GM12878 (cell line): ENCODE data around the gene TRAF3. TPM values are rescaled to one million over a fixed set of nuclear protein-coding genes. Genes with fewer than 3 reads are reported as not detected.

Experiments used
- ATAC-seq: fragments of 200-7000 bp; cut with Tn5 transposase; 3 replicates; pipeline ENCODE4 v1.9.1; 2020; ENCODE audit warnings: mild to moderate bottlenecking, moderate library complexity
- BruUV-seq: library from RNA; stranded (reverse); fragments of 400-500 nt; replicated peaks from 2 replicates; lab custom pipeline; 2021; lab: Mats Ljungman, UMichigan
- CTCF ChIA-PET: fragments of 300-600 bp; sonication (Branson Sonifier 250); formaldehyde crosslinking; extraction: SDS; loops from one replicate; lab custom pipeline; 2021; ENCODE audit warnings: inconsistent platforms; lab: Yijun Ruan, JAX
- POLR2A ChIA-PET: fragments of 350-600 bp; formaldehyde crosslinking; extraction: SDS; loops from one replicate; lab custom pipeline; 2021; ENCODE audit warnings: inconsistent platforms; lab: Charles Lee
- RAD21 ChIA-PET: fragments of 300-600 bp; sonication (Branson Sonifier 250); formaldehyde crosslinking; loops from one replicate; lab custom pipeline; 2023; ENCODE audit warnings: antibody characterized with exemption; ENCODE audit not compliant: unreplicated experiment; lab: Charles Lee
- SMC1A ChIA-PET: fragments of 300-600 bp; sonication (Branson Sonifier 250); formaldehyde crosslinking; loops from one replicate; lab custom pipeline; 2023; ENCODE audit not compliant: unreplicated experiment, uncharacterized antibody; lab: Charles Lee
- DNase-seq: peaks from one replicate; pipeline ENCODE4 v3.0.0-alpha.2; 2011; ENCODE audit warnings: low read depth, low spot score
- FAIRE-seq: peaks from 3 replicates; lab custom pipeline; 2011; peaks lifted over from hg19 to GRCh38; lab: Jason Lieb, UNC
- H2AFZ ChIP-seq: 2 replicates; pipeline ENCODE4 v1.6.0; 2011; ENCODE audit warnings: low read depth, low read length, control low read depth; ENCODE audit not compliant: control insufficient read depth
- H3K27ac ChIP-seq: 2 replicates; pipeline ENCODE4 v1.5.1; 2011; ENCODE audit warnings: control low read depth; ENCODE audit not compliant: control insufficient read depth, insufficient read depth
- H3K27me3 ChIP-seq, 2 experiments: replicated peaks in 1 of 2; 2 replicates each; pipeline versions ENCODE4 v1.6.0 to v1.6.1; 2011; ENCODE audit warnings: low read length in 1 of 2; ENCODE audit not compliant: control insufficient read depth in 2 of 2, insufficient read depth in 2 of 2
- H3K36me3 ChIP-seq, 2 experiments: 2 replicates each; pipeline ENCODE4 v1.5.1; 2011; ENCODE audit warnings: low read length in 1 of 2; ENCODE audit not compliant: control insufficient read depth in 2 of 2, insufficient read depth in 2 of 2
- H3K4me1 ChIP-seq: 2 replicates; pipeline ENCODE4 v1.6.1; 2011; ENCODE audit warnings: mild to moderate bottlenecking, low read length, moderate library complexity, mixed read lengths; ENCODE audit not compliant: control insufficient read depth, insufficient read depth
- H3K4me2 ChIP-seq: 2 replicates; pipeline ENCODE4 v1.6.0; 2011; ENCODE audit warnings: control low read depth; ENCODE audit not compliant: control insufficient read depth, insufficient read depth
- H3K4me3 ChIP-seq: fragments of 200-600 bp; sonication (generic); 2 replicates; pipeline ENCODE4 v1.5.1; 2016
- H3K79me2 ChIP-seq: 2 replicates; pipeline ENCODE4 v1.6.0; 2011; ENCODE audit warnings: low read length; ENCODE audit not compliant: control insufficient read depth, insufficient read depth
- H3K9ac ChIP-seq: 2 replicates; pipeline ENCODE4 v1.8.0; 2011; ENCODE audit warnings: low read length, control low read depth, mixed read lengths; ENCODE audit not compliant: control insufficient read depth, insufficient read depth
- H3K9me3 ChIP-seq: replicated peaks from 3 replicates; pipeline ENCODE4 v1.5.1; 2011; ENCODE audit warnings: mild to moderate bottlenecking, low read length; ENCODE audit not compliant: control insufficient read depth, insufficient read depth
- H4K20me1 ChIP-seq: 2 replicates; pipeline ENCODE4 v1.6.0; 2011; ENCODE audit not compliant: control insufficient read depth, insufficient read depth
- ASH2L ChIP-seq: fragments of 300-600, 200-600 bp; sonication (generic); IDR thresholded peaks from 2 replicates; pipeline ENCODE4 v1.6.1; 2017; ENCODE audit warnings: low read depth, mild to moderate bottlenecking, borderline replicate concordance
- ATF7 ChIP-seq: fragments of 450-650 bp; IDR thresholded peaks from 2 replicates; pipeline ENCODE4 v1.6.1; 2016; ENCODE audit warnings: low read depth, mild to moderate bottlenecking
- CEBPB ChIP-seq, 2 experiments: fragments of 150-350 bp in 1 of 2; IDR thresholded peaks; 2 replicates each; pipeline ENCODE4 v1.6.1; 2012 to 2014; ENCODE audit warnings: low read depth in 2 of 2, low read length in 2 of 2, borderline replicate concordance in 1 of 2, inconsistent platforms in 1 of 2
- ETV6 ChIP-seq, 2 experiments: fragments of 450-650 bp in 1 of 2; IDR thresholded peaks in 1 of 2; conservative IDR thresholded peaks in 1 of 2; 2 replicates each; pipeline ENCODE4 v1.6.1; 2014; ENCODE audit warnings: antibody characterized with exemption in 1 of 2, borderline replicate concordance in 1 of 2, low read depth in 1 of 2, mild to moderate bottlenecking in 1 of 2, moderate library complexity in 1 of 2
- EZH2 ChIP-seq: IDR thresholded peaks from 2 replicates; pipeline ENCODE4 v1.6.1; 2012; ENCODE audit warnings: low read depth, mild to moderate bottlenecking, control low read depth, inconsistent platforms, low read length, borderline replicate concordance; ENCODE audit not compliant: control insufficient read depth
- NFIC ChIP-seq: IDR thresholded peaks from 2 replicates; pipeline ENCODE4 v1.6.1; 2012; ENCODE audit warnings: low read depth, mild to moderate bottlenecking, inconsistent platforms, low read length, moderate library complexity
- POLR2A ChIP-seq: IDR thresholded peaks from 2 replicates; pipeline ENCODE4 v1.6.1; 2011; ENCODE audit warnings: low read depth, mild to moderate bottlenecking, low read length
- POU2F2 ChIP-seq: IDR thresholded peaks from 3 replicates; pipeline ENCODE4 v1.6.1; 2011; ENCODE audit warnings: low read depth, mild to moderate bottlenecking, low read length, borderline replicate concordance
- SMARCA5 ChIP-seq: fragments of 450-650 bp; IDR thresholded peaks from 2 replicates; pipeline ENCODE4 v1.6.1; 2017; ENCODE audit warnings: mild to moderate bottlenecking
- ZNF207 ChIP-seq: fragments of 450-650 bp; IDR thresholded peaks from 2 replicates; pipeline ENCODE4 v1.6.1; 2014; ENCODE audit warnings: antibody characterized with exemption, mild to moderate bottlenecking, borderline replicate concordance
- ZNF217 ChIP-seq: fragments of 450-650 bp; IDR thresholded peaks from 2 replicates; pipeline ENCODE4 v1.6.1; 2017; ENCODE audit warnings: antibody characterized with exemption, mild to moderate bottlenecking
- ZNF384 ChIP-seq: IDR thresholded peaks from 2 replicates; pipeline ENCODE4 v1.6.1; 2012; ENCODE audit warnings: low read depth, mild to moderate bottlenecking, low read length, improper control_type of control experiment, borderline replicate concordance
- WGBS: methylation state at CpG from one replicate; pipeline ENCODE4 v1.1.6; 2016; ENCODE audit warnings: low lambda C conversion rate; ENCODE audit not compliant: insufficient replicate concordance, insufficient coverage; ENCODE audit errors: missing lambda C conversion rate; 5-methylcytosine and 5-hydroxymethylcytosine counted together
- in situ Hi-C: fragments of 300-500 bp; cut with MboI; formaldehyde crosslinking; loops from 9 replicates; pipeline ENCODE4 v1.14.3; 2018; ENCODE audit warnings: mixed read lengths
- intact Hi-C: fragments of 100-400 bp; cut with micrococcal nuclease; formaldehyde crosslinking; loops from one replicate; pipeline ENCODE4 v1.14.2; 2022; ENCODE audit not compliant: unreplicated experiment
- polyA plus RNA-seq, 11 experiments: library from polyadenylated mRNA; depleted of rRNA in 4 of 11; unstranded in 6 of 11; stranded (reverse) in 5 of 11; fragments of >200 nt; fragmentation: Nextera tagmentation in 4 of 11; fragmentation: Illumina TruSeq in 1 of 11; extraction: Ambion mirVana in 4 of 11; extraction: Trizol in 1 of 11; gene quantifications; 1 replicate in 1 of 11; 2 replicates in 10 of 11; pipeline versions ENCODE4 v1.2.1 to v1.2.3, GENCODE V29; 2011 to 2016; ENCODE audit warnings: inconsistent platforms in 2 of 11, missing spikeins in 2 of 11, low read depth in 1 of 11
- total RNA-seq, 4 experiments: library from RNA; depleted of rRNA in 3 of 4; stranded (reverse); fragments of >200 nt in 3 of 4; fragmentation: Illumina TruSeq in 1 of 4; extraction: Trizol in 1 of 4; gene quantifications; 2 replicates each; pipeline versions ENCODE4 v1.2.1 to v1.2.3, GENCODE V29; 2013 to 2021
- TF ChIP-seq, protein P1 (sequence below): fragments of 450-650 bp; formaldehyde crosslinking; IDR thresholded peaks from 2 replicates; pipeline ENCODE4 v1.4.0; 2022; ENCODE audit warnings: mild to moderate bottlenecking, moderate library complexity
- TF ChIP-seq, protein P2 (sequence below): IDR thresholded peaks from 2 replicates; pipeline ENCODE4 v1.6.1; 2012; ENCODE audit warnings: low read length, inconsistent platforms
- TF ChIP-seq, protein P3 (sequence below): fragments of 450-650 bp; IDR thresholded peaks from 2 replicates; pipeline ENCODE4 v1.6.1; 2017; ENCODE audit warnings: mild to moderate bottlenecking, moderate library complexity

Gene TRAF3
- total and polyA plus RNA-seq, 10 of the 15 experiments (the other 5 are each of a cell fraction or from before 2014, with no cell fraction given) = 3.0 to 70.1 (median 36.5) TPM

DNA sequence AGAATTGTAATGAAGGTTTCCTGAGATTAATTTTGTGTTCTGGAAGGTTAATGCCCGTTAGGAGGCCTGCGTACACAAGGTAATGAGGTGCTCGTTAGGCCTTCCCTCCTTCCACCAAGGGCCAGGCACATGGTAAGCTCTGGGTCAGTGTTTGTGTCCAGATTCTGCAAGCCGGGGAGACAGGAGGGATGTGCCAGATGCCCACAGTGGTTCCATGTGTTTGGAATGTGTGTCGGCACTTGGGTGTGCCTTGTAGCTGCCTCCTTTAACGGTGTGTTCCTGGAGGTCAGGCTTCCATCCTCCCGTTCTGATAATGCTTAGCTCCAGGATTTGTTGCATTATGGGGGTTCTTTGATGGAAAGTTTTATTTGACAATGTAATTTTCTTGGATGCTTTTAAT lies 5.7 kb downstream of the TRAF3 start:
- no TSS peak for BruUV-seq
- in situ Hi-C loops (no loop called here), intact Hi-C loops (no loop called here)
- Histone ChIP-seq H3K4me2 (peak overlapping the region; percentile 86), H3K27me3 (no peaks in the 10 kb centered on the region), H2AFZ (no peak overlapping the region), H3K79me2 (peaks cover 100% of the 10 kb centered on the region), H3K36me3 (peaks cover 0 to 10% of the 10 kb centered on the region in 2 experiments; a peak in 2 of 4 replicates), H3K4me3 (peak overlapping the region; percentile 74), H3K9ac (peak overlapping the region; percentile 69), H3K4me1 (peaks cover 24% of the 10 kb centered on the region), H3K9me3 (no peaks in the 10 kb centered on the region), H3K27ac (peak overlapping the region; percentile 61), H4K20me1 (no peaks in the 10 kb centered on the region; the same call in 1 of the 2 replicates)
- DNase-seq (no peak), ATAC-seq (no peak), FAIRE-seq (no peak)
- ChIA-PET RAD21 (interaction anchor here (0.7 to 8.1 kb wide), 13 partner anchors 8 to 133 kb away, joined by 3 to 86 read pairs (median 5); no protein-coding TSS in a partner anchor), SMC1A (interaction anchor here (0.7 to 7.3 kb wide), 19 partner anchors 9 to 203 kb away, joined by 3 to 99 read pairs (median 4); no protein-coding TSS in a partner anchor), CTCF (interaction anchor here (0.7 to 9.0 kb wide), 17 partner anchors 9 to 189 kb away, joined by 3 to 83 read pairs (median 4); no protein-coding TSS in a partner anchor), POLR2A (interaction anchor here (0.7 to 3.8 kb wide), 15 partner anchors 11 to 119 kb away, joined by 3 to 23 read pairs (median 5); no protein-coding TSS in a partner anchor)
- 22% methylated on average over 7 of the region's 7 CpGs for WGBS
- TF ChIP-seq POU2F2 = 0 out of 3 replicates have a peak, but pooled peaks have one; percentile 18
- TF ChIP-seq SMARCA5 = 0 out of 2 replicates have a peak, but pooled peaks have one; percentile 22
- TF ChIP-seq, protein P1, sequence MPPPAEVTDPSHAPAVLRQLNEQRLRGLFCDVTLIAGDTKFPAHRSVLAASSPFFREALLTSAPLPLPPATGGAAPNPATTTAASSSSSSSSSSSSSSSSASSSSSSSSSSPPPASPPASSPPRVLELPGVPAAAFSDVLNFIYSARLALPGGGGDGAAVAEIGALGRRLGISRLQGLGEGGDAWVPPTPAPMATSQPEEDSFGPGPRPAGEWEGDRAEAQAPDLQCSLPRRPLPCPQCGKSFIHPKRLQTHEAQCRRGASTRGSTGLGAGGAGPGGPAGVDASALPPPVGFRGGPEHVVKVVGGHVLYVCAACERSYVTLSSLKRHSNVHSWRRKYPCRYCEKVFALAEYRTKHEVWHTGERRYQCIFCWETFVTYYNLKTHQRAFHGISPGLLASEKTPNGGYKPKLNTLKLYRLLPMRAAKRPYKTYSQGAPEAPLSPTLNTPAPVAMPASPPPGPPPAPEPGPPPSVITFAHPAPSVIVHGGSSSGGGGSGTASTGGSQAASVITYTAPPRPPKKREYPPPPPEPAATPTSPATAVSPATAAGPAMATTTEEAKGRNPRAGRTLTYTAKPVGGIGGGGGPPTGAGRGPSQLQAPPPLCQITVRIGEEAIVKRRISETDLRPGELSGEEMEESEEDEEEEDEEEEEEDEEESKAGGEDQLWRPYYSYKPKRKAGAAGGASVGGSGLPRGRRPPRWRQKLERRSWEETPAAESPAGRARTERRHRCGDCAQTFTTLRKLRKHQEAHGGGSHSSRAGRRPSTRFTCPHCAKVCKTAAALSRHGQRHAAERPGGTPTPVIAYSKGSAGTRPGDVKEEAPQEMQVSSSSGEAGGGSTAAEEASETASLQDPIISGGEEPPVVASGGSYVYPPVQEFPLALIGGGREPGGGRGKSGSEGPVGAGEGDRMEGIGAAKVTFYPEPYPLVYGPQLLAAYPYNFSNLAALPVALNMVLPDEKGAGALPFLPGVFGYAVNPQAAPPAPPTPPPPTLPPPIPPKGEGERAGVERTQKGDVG = no peak
- TF ChIP-seq, protein P2, sequence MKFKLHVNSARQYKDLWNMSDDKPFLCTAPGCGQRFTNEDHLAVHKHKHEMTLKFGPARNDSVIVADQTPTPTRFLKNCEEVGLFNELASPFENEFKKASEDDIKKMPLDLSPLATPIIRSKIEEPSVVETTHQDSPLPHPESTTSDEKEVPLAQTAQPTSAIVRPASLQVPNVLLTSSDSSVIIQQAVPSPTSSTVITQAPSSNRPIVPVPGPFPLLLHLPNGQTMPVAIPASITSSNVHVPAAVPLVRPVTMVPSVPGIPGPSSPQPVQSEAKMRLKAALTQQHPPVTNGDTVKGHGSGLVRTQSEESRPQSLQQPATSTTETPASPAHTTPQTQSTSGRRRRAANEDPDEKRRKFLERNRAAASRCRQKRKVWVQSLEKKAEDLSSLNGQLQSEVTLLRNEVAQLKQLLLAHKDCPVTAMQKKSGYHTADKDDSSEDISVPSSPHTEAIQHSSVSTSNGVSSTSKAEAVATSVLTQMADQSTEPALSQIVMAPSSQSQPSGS = no peak
- no peak for TF ChIP-seq ZNF384
- TF ChIP-seq EZH2 = no peak
- no peak for TF ChIP-seq ATF7
- no peak for TF ChIP-seq ASH2L
- TF ChIP-seq, protein P3, sequence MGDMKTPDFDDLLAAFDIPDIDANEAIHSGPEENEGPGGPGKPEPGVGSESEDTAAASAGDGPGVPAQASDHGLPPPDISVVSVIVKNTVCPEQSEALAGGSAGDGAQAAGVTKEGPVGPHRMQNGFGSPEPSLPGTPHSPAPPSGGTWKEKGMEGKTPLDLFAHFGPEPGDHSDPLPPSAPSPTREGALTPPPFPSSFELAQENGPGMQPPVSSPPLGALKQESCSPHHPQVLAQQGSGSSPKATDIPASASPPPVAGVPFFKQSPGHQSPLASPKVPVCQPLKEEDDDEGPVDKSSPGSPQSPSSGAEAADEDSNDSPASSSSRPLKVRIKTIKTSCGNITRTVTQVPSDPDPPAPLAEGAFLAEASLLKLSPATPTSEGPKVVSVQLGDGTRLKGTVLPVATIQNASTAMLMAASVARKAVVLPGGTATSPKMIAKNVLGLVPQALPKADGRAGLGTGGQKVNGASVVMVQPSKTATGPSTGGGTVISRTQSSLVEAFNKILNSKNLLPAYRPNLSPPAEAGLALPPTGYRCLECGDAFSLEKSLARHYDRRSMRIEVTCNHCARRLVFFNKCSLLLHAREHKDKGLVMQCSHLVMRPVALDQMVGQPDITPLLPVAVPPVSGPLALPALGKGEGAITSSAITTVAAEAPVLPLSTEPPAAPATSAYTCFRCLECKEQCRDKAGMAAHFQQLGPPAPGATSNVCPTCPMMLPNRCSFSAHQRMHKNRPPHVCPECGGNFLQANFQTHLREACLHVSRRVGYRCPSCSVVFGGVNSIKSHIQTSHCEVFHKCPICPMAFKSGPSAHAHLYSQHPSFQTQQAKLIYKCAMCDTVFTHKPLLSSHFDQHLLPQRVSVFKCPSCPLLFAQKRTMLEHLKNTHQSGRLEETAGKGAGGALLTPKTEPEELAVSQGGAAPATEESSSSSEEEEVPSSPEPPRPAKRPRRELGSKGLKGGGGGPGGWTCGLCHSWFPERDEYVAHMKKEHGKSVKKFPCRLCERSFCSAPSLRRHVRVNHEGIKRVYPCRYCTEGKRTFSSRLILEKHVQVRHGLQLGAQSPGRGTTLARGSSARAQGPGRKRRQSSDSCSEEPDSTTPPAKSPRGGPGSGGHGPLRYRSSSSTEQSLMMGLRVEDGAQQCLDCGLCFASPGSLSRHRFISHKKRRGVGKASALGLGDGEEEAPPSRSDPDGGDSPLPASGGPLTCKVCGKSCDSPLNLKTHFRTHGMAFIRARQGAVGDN = peak; percentile 51; the same call in 1 of the 2 replicates
- TF ChIP-seq POLR2A = peak; percentile 55
- no peak for TF ChIP-seq CEBPB (IDR thresholded peaks at IDR 0.05; ENCODE audit: borderline replicate concordance in 1 of 2, low read depth in 2 of 2, low read length in 2 of 2)
- TF ChIP-seq ETV6 (conservative IDR thresholded peaks at IDR 0.05 in 1 of 2, IDR thresholded peaks at IDR 0.05 in 1 of 2; ENCODE audit: borderline replicate concordance in 1 of 2, low read depth in 1 of 2) = no peak
- TF ChIP-seq ZNF207 = no peak
- no peak for TF ChIP-seq NFIC
- TF ChIP-seq ZNF217 = no peak
